ENCODE data around the gene MAGI2. TPM values are rescaled to one million over a fixed set of nuclear protein-coding genes. Genes with fewer than 3 reads are reported as not detected.

Gene MAGI2
- total RNA-seq, 1 donor from 2014 or later = 5.8 TPM

DNA sequence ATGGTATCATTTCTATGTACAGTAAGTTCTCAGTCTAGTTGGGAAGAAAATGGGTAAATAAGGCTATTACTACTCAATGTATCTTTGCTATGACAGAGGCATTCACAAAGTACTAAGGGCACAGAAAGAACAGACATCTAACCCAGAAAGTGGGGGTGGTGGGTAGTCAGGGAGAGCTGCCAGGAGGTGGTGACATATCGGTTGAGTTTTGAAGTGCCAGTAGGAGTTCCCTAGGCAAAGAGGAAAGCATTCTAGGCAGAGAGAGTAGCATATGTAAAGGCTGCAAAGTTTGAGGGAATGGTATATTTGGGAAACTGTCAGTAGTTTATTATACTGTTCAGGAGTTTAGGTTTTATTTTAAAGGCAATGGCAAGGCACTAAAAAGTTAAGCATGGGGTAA is 1372.1 kb downstream of the MAGI2 start:
- Mint-ChIP-seq H3K36me3 (ENCODE audit: low read depth) (no peaks in the 10 kb centered on the region), H3K4me3 (ENCODE audit: unreplicated experiment) (no peak overlapping the region), H3K27ac (ENCODE audit: unreplicated experiment) (no peak overlapping the region), H3K4me1 (ENCODE audit: low read depth) (peaks cover 24% of the 10 kb centered on the region), H3K27me3 (ENCODE audit: low read depth) (no peaks in the 10 kb centered on the region), H3K9me3 (ENCODE audit: low read depth) (no peaks in the 10 kb centered on the region)
- TF ChIP-seq, protein P1, sequence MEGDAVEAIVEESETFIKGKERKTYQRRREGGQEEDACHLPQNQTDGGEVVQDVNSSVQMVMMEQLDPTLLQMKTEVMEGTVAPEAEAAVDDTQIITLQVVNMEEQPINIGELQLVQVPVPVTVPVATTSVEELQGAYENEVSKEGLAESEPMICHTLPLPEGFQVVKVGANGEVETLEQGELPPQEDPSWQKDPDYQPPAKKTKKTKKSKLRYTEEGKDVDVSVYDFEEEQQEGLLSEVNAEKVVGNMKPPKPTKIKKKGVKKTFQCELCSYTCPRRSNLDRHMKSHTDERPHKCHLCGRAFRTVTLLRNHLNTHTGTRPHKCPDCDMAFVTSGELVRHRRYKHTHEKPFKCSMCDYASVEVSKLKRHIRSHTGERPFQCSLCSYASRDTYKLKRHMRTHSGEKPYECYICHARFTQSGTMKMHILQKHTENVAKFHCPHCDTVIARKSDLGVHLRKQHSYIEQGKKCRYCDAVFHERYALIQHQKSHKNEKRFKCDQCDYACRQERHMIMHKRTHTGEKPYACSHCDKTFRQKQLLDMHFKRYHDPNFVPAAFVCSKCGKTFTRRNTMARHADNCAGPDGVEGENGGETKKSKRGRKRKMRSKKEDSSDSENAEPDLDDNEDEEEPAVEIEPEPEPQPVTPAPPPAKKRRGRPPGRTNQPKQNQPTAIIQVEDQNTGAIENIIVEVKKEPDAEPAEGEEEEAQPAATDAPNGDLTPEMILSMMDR (IDR thresholded peaks at IDR 0.05) = no peak
- no peak for DNase-seq (ENCODE audit: low spot score)

DNA sequence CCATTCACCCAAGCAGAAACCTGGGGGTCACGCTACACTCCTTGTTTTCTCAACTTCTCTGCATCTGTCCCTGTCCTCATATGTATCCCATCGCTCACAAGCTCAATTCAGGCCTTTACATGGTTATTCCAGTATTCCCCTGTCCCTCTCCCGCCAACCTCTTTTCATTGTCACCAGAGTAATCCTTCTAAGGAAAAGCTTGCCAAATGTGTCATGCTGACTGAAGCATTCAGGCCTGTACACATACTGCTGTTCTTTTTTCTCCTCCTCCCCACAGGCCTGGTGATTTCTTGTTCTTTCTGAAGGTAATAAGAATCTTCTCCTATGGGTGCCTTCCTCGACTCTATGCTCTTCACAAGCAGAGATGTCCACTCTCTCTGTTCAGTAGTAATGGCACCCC is 1372.7 kb downstream of the MAGI2 start:
- H3K4me1 Mint-ChIP-seq (ENCODE audit: low read depth) = peaks cover 24% of the 10 kb centered on the region
- H3K4me3 Mint-ChIP-seq (ENCODE audit: unreplicated experiment) = no peak overlapping the region
- no peak for DNase-seq (ENCODE audit: low spot score)
- no peaks in the 10 kb centered on the region for H3K27me3 Mint-ChIP-seq (ENCODE audit: low read depth)
- TF ChIP-seq, protein P1 (IDR thresholded peaks at IDR 0.05) = no peak
- H3K9me3 Mint-ChIP-seq (ENCODE audit: low read depth) = no peaks in the 10 kb centered on the region
- no peak overlapping the region for H3K27ac Mint-ChIP-seq (ENCODE audit: unreplicated experiment)
- no peaks in the 10 kb centered on the region for H3K36me3 Mint-ChIP-seq (ENCODE audit: low read depth)

DNA sequence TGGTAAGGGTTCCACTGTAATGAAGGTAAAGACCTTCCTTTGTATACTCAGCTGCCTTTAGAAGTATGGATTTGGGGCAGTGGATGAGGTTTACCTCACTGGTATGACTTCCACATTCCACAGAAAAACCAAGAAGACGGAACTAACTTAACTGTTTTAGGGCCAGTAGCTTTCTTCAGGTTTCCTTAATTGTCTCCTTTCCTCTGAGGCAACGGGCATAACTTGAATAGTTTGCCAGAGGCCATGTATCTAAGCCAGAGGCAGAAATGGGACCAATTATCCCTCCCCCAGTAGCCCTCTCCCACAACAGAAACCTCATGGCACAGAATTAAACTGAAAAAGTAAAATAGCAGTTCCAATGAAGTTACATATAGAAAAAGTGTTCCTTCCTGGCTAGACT is 1373.2 kb downstream of the MAGI2 start:
- H3K4me3 Mint-ChIP-seq (ENCODE audit: unreplicated experiment) = no peak overlapping the region
- no peaks in the 10 kb centered on the region for H3K36me3 Mint-ChIP-seq (ENCODE audit: low read depth)
- H3K4me1 Mint-ChIP-seq (ENCODE audit: low read depth) = peaks cover 24% of the 10 kb centered on the region
- no peak for DNase-seq (ENCODE audit: low spot score)
- H3K9me3 Mint-ChIP-seq (ENCODE audit: low read depth) = no peaks in the 10 kb centered on the region
- H3K27me3 Mint-ChIP-seq (ENCODE audit: low read depth) = no peaks in the 10 kb centered on the region
- H3K27ac Mint-ChIP-seq (ENCODE audit: unreplicated experiment) = no peak overlapping the region
- TF ChIP-seq, protein P1 (IDR thresholded peaks at IDR 0.05) = no peak

DNA sequence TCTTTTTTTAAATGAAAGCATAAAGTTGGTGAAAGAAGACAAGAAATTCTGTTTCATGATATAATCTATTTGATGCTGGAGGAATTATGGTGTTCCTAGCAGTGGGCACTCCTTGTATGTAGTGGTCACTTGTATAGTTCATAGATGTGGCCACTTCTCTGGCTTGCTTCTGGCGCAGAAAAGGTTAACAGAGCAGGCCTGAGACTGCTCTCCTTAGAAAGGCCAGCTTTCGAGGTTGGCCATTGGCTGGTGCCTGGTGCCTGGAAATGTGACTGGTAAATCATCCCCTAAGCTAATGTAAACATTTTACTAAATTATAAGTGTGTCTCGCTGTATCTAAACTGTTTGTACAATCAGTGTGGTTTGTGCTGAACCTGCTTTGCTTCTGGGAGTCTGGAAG is 1378.8 kb downstream of the MAGI2 start:
- Mint-ChIP-seq H3K27ac (ENCODE audit: unreplicated experiment) (no peak overlapping the region), H3K9me3 (ENCODE audit: low read depth) (no peaks in the 10 kb centered on the region), H3K36me3 (ENCODE audit: low read depth) (no peaks in the 10 kb centered on the region), H3K27me3 (ENCODE audit: low read depth) (no peaks in the 10 kb centered on the region), H3K4me1 (ENCODE audit: low read depth) (peaks cover 5% of the 10 kb centered on the region), H3K4me3 (ENCODE audit: unreplicated experiment) (no peak overlapping the region)
- TF ChIP-seq, protein P1 (IDR thresholded peaks at IDR 0.05) = no peak
- DNase-seq (ENCODE audit: low spot score) = no peak

DNA sequence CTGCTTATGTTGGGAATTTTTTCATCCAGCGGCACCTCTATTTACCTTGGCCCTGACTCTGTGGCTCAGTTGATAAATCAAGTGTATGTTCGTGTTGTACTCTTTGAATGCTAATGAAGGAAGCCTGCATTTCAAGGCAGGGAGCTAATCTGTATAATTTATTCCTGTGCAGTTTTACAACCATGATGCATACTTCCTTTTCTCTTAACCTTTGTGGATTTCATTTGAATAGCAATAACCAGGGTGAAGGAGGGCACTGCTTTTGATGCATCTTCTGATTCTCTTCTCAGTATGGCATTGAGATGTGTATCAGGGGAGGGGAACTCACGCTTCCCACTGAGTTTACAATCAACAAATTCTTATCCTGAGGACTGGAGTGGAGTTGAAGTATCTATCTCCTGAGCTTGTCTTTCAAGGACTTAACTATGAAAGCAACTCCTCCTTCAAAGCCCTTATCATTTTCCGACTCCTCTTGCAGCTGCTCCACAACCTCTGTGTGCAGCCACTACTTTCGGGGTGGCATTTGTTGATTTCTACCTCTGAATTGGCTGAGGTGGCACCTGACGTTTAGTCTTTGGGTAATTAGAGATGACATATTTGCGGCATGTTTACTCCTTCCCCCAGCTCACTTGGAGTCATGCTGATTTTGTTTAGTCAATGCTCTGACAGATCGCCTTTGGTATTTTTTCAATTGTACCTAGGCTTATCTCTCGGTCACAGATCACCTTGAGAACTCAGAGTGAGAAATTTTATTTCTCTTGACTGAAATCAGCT is 1379.7 kb downstream of the MAGI2 start:
- DNase-seq (ENCODE audit: low spot score) = no peak
- TF ChIP-seq, protein P1 (IDR thresholded peaks at IDR 0.05) = no peak
- Mint-ChIP-seq H3K27me3 (ENCODE audit: low read depth) (no peaks in the 10 kb centered on the region), H3K27ac (ENCODE audit: unreplicated experiment) (no peak overlapping the region), H3K4me1 (ENCODE audit: low read depth) (peaks cover 5% of the 10 kb centered on the region), H3K9me3 (ENCODE audit: low read depth) (peaks cover 5% of the 10 kb centered on the region), H3K36me3 (ENCODE audit: low read depth) (no peaks in the 10 kb centered on the region), H3K4me3 (ENCODE audit: unreplicated experiment) (no peak overlapping the region)

Measured in chondrocyte (in vitro differentiated cells).